T-helper 9 cell (primary cell): ENCODE results near the gene POLA1.
"Not testable (repeated sequence)": the region's sequence is repeated elsewhere in the genome, so short reads cannot be mapped to it uniquely, and the experiment has no call there.

ENCODE experiments used
- DNase-seq: peaks from one replicate; pipeline ENCODE4 v3.0.0-alpha.2; 2020
- total RNA-seq, 2 donors: gene quantifications; one replicate each; lab custom pipeline; 2026; lab: John Stamatoyannopoulos, UW

POLA1 gene
- total RNA-seq = 20.0 to 23.5 reads per million in 2 donors

GRCh38 chrX:24693453-24694202 is at the start of gene POLA1:
TSS of gene POLA1 (plus strand) at chrX:24693918. CDS start at chrX:24693962, 44 bp downstream.
- DNase-seq = peak; percentile 26

DNA sequence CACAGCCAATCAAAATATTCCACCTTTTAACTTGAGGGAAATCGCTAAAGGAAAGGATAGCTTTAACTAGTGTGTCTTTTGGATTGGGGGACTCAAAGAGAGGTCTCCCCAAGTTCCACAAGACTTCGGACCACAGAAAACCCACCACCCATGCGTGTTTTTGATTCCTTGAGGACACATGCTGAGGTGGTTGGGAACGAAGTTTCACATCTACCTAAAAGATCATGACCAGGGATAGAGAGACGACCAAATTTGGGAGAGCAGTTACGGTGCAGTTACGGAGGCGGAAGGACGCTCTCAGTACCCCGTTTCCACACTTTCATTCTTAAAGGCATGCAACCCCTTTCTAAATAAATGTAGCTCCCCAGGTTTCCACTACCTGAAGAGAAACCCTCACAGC is 47.7 kb upstream of the POLA1 start:
- no peak for DNase-seq

DNA sequence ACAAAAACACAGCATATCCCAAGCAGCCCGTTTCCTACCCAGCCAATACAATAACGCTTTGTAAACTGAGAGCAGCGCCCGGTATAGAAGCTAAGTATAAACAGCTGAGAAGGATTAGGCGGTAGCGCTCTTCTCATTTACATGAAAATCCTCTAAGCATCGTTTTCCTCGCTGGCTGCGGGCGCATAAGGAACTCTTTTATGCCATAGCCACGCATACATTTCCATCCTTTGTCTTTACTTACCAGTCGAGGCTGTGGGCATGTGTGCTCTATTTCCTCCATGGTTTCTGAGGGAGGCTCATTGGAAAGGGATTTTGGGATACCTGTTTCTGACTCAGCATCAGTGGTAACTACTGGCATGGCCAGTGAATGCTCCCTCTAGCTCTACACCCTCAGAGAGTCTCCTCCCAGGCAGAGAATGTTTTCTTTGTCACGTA is 47.0 kb upstream of the POLA1 start:
- no peak for DNase-seq

DNA sequence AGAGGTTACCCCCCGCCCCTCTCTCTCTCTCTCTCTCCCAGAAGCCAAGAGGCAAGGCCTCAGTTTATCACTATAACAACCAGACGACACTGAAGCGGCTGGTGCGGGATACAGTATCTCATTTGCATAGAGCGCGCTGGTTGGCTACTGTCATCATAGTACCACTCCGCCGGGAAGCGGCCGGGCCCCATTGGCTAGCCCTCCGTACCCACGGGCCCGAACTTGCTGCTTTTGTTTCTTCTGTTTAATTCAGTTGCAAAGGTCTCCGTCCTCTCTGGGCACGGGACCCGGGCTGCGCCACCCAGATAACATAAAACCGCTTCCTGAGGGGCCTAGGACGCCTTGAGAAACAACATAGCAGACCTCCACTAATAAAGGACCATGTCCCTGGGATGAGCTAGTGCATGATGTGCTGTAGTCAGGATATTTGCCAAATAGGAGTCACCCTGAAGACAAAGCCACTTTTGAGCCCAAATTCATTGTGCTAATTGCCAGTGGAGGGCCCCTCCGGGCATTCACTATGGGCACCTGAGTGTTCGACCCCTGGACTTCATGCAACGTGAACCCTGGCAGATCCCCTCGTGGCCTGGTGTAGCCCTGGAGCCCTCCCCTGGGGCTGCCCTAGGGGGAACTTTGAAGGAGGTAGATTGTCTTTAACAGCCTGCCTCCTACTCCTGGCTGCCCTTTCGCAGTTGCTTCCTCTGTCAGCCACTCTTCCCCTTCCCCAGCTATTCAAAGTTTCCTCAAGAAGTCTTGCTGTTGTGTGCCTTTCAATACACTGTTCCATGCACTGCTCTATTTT is 46.3 kb upstream of the POLA1 start, which contains the start of gene PCYT1B:
Gene PCYT1B, minus strand, starts transcription at position 91 of the 802 bp plus-strand sequence. CDS start 242 bp downstream, outside the sequence.
- DNase-seq = peak; percentile 33

- DNase-seq = no peak
Measured at GRCh38 chrX:24648495-24648894, 45.2 kb upstream of the POLA1 start.

GRCh38 chrX:24651783-24652182 is 41.9 kb upstream of the POLA1 start:
- DNase-seq = no peak

DNA sequence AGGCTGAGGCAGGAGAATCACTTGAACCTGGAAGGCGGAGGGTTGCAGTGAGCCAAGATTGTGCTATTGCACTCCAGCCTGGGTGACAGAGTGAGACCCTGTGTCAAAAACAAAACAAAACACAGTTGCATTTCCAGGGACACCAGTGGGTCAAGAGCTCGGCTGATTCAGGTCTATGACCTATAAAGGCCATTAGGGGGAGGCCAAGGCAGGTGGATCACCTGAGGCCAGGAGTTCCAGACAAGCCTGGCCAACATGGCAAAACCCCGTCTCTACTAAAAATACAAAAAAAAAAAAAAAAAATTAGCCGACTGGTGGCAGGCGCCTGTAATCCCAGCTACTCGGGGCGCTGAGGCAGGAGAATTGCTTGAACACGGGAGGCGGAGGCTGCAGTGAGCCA is 38.0 kb upstream of the POLA1 start:
- DNase-seq = not testable (repeated sequence)

DNA sequence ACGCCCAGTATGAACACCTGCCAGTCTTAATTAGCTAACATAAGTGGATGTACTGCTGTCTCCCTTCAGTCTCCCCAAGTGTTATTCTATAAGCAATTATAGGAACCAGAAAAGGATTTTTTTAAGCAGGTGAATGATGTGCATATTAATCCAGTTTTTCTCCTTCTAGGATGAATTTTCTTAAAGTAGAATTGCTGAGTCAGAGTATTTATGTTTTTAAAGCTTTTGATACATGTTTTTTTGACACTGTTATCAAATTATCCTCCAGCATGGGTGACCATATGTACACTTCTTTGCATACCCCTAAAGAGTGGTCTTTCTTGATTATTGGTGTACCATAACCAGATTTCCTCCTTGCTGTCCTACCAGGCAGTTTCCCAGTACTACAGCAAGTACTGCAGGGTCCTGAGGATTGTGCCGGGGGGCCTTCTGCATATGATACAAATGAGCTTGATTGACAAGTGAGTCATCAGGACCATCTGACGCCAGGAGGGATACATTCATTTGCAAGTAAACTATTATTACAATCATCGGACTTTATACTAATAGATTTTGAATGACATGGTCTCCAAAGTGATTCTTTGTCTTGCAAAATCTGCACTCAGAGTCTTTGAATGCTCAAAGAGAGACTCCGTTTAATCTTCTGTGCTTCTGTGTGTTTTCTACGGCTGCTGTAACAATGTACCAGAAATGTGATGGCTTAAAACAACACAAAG is 35.9 kb upstream of the POLA1 start:
- DNase-seq = no peak

DNA sequence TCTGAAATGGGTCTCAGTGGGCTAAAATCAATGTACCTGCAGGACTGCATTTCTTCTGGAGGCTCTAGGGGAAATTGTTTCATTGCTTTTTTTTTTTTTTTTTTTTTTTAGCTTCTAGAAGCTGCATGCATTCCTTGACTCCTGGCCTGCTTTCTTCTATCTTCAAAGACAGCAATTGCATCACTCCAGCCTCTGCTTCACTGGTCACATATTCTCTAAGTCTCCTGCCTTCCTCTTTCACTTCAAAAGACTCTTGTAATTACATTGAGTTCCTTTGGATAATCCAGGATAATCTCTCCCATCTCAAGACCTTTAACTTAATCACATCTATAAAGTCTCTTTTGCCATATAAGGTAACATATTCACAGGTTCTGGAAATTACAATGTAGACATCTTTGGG is 35.3 kb upstream of the POLA1 start:
- no peak for DNase-seq

GRCh38 chrX:24659106-24659505 is 34.6 kb upstream of the POLA1 start:
- no peak for DNase-seq

GRCh38 chrX:24659646-24660045 is 34.1 kb upstream of the POLA1 start:
- no peak for DNase-seq

DNA sequence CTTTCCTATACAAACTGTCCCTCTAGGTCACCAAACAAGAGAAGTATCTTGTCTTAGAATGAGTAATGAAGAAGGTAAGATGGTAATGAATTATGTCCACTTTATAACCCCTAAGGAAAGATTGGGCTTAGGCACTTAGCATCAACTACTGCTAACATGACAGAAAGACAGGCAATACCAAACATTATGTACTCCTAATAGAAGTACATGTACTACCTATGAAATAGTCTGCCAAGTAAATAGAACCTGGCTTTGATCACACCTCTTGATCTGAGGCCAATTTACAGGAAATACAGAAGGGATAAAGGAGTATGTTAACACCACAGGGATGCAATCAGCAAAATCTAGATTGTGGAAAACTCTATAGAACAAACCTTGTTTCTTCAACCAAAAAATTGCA is 32.4 kb upstream of the POLA1 start:
- no peak for DNase-seq

- no peak for DNase-seq
Measured at GRCh38 chrX:24662352-24662751, 31.4 kb upstream of the POLA1 start.

DNA sequence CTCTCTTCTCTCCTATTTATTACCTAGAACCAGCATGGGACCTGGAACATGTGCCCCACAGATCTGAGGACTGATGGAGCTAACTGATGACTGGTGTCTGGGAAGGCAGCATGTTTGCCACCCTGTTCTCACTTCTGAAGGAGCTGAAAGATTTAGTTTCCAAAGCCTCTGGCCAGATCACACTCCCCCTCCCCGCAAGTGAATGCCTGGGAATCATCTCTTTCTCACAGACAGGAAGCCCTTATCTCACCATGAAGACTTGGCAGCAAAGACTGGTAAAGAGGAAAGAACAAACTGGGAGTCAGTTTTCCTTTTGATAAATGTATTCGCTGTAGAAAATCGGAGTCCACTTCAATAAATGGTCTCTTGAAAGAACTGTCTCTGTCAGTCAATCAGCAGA is 25.6 kb upstream of the POLA1 start:
- DNase-seq = no peak

- no peak for DNase-seq
Measured at GRCh38 chrX:24672701-24673190, 21.0 kb upstream of the POLA1 start.

GRCh38 chrX:24673424-24673823 is 20.3 kb upstream of the POLA1 start:
- no peak for DNase-seq

DNA sequence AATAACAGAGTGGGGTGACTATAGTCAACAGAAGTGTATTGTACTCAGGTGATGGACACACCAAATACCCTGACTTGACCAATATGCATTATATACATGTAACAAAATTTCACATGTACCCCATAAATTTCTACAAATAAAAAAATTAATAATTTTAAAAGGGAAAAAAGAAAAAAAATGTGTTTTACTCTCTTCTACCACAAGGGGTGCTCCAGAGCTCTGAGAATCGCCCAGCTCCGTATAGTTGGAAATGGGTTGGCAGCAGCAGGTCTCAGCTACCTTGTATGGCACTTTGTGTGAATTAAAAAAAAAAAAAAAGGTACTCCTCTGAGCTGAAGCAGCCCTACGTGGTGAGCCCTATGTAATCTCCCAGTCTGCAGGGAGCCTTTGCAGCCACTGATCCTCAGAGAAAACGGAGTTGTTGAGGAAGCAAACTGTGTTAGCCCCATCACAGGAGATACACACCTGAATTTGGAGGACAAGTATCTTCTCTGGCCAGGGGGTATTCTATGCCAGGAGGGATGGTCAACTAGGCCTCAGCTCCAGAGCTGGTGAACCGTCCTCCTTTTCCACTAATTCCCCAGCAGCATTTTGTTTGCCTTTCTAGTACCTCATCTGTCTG is 17.2 kb upstream of the POLA1 start:
- no peak for DNase-seq

GRCh38 chrX:24682739-24683432 is 10.8 kb upstream of the POLA1 start:
- no peak for DNase-seq

GRCh38 chrX:24684048-24684447 is 9.7 kb upstream of the POLA1 start:
- no peak for DNase-seq

DNA sequence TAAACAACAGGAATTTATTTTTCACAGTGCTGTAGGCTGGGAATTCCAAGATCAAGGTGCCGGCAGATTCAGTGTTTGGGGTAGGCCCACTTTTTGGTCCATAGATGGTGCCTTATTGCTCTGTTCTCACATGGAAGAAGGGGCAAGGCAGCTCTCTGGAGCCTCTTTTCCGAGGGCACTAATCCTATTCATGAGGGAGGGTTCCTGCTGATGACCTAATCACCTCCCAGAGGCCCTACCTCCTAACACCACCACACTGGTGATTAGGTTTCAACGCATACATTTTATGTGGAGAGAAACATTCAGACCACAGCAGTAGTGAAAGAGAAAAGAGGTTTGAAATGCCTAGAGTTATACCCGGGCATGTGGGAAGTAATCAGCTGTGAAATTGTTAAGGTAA is 1.4 kb upstream of the POLA1 start:
- DNase-seq = no peak

GRCh38 chrX:24694825-24695224 is 1.1 kb downstream of the POLA1 start:
- no peak for DNase-seq

- DNase-seq = no peak
Measured at GRCh38 chrX:24696294-24696693, 2.6 kb downstream of the POLA1 start.
